Mesangial cell (primary cell): ENCODE data around the gene KRT75. TPM values are rescaled to one million over a fixed set of nuclear protein-coding genes. Genes with fewer than 3 reads are reported as not detected.

Experiments
- total RNA-seq: library from RNA; depleted of rRNA; stranded (reverse); fragments of >200 nt; gene quantifications from 2 replicates; pipeline ENCODE4 v1.2.3, GENCODE V29; 2015

The KRT75 gene
- total RNA-seq, result not detected in 2 replicates

GRCh38 chr12:52434081-52434733 lies at the start of gene KRT75:
TSS of gene KRT75 (minus strand) at chr12:52434371. CDS start at chr12:52434304, 67 bp downstream.

GRCh38 chr12:52473768-52474167 lies 39.6 kb upstream of the KRT75 start, which contains the start of gene KRT6C:
TSS of gene KRT6C (minus strand) at chr12:52473805. CDS start at chr12:52473737, 68 bp downstream.

GRCh38 chr12:52452101-52452500 lies 17.9 kb upstream of the KRT75 start, which contains the start of gene KRT6B:
TSS of gene KRT6B (minus strand) at chr12:52452146. CDS start at chr12:52452078, 68 bp downstream.

GRCh38 chr12:52405922-52406385 lies 28.2 kb downstream of the KRT75 start, which contains the start of gene KRT82:
TSS of gene KRT82 (minus strand) at chr12:52406335. CDS start at chr12:52406277, 58 bp downstream.

GRCh38 chr12:52385226-52385702 lies 48.9 kb downstream of the KRT75 start, which contains the start of gene KRT84:
TSS of gene KRT84 (minus strand) at chr12:52385652. CDS start at chr12:52385585, 67 bp downstream.

Other genes with a start within 250 kb of the KRT75 start
- 14.8 and 16.4 TPM in 2 replicates for gene KRT80, start 242.4 kb downstream of the KRT75 start, total RNA-seq
- gene KRT7, start 201.1 kb downstream of the KRT75 start, total RNA-seq, result 67.6 and 135 TPM in 2 replicates
- gene KRT86, start 159.7 kb downstream of the KRT75 start, total RNA-seq, result 0.13 and 0.16 TPM in 2 replicates
- 1.0 TPM in 1 of 2 replicates, not detected in the other for gene KRT81, start 142.8 kb downstream of the KRT75 start, total RNA-seq
- not detected in 2 replicates for gene KRT83, start 113.0 kb downstream of the KRT75 start, total RNA-seq
- gene KRT85, start 66.9 kb downstream of the KRT75 start, total RNA-seq, result not detected in 2 replicates
- gene KRT84, start 48.7 kb downstream of the KRT75 start, total RNA-seq, result not detected in 2 replicates
- not detected in 2 replicates for gene KRT82, start 28.0 kb downstream of the KRT75 start, total RNA-seq
- gene KRT6B, start 17.8 kb upstream of the KRT75 start, total RNA-seq, result not detected in 2 replicates
- gene KRT6C, start 39.4 kb upstream of the KRT75 start, total RNA-seq, result not detected in 2 replicates
- gene KRT6A, start 58.9 kb upstream of the KRT75 start, total RNA-seq, result not detected in 2 replicates
- gene KRT5, start 86.0 kb upstream of the KRT75 start, total RNA-seq, result not detected in 2 replicates
- not detected in 2 replicates for gene KRT71, start 118.8 kb upstream of the KRT75 start, total RNA-seq
- gene KRT74, start 139.5 kb upstream of the KRT75 start, total RNA-seq, result not detected in 2 replicates
- gene KRT72, start 167.1 kb upstream of the KRT75 start, total RNA-seq, result not detected in 2 replicates
- not detected in 2 replicates for gene KRT73, start 184.2 kb upstream of the KRT75 start, total RNA-seq
- gene KRT2, start 217.8 kb upstream of the KRT75 start, total RNA-seq, result not detected in 2 replicates
- not detected in 2 replicates for gene KRT1, start 246.0 kb upstream of the KRT75 start, total RNA-seq